SU-DHL-6 (cell line): ENCODE data around the gene BMPR1A.

Experiments used
- H2AFZ ChIP-seq: fragments of 200-600 bp; sonication (generic); 2 replicates; pipeline ENCODE4 v1.6.1; 2014; ENCODE audit warnings: low read depth, mild to moderate bottlenecking, moderate library complexity, mixed read lengths, antibody characterized with exemption, low read length; ENCODE audit not compliant: severe bottlenecking
- H3F3A ChIP-seq: fragments of 200-600 bp; shearing (Covaris generic); 2 replicates; pipeline ENCODE4 v1.6.0; 2016; ENCODE audit warnings: antibody characterized with exemption, mild to moderate bottlenecking; ENCODE audit not compliant: insufficient read depth
- H3K27ac ChIP-seq: fragments of 200-600 bp; sonication (generic); 2 replicates; pipeline ENCODE4 v1.5.1; 2016; ENCODE audit warnings: low read depth, mild to moderate bottlenecking, low read length, moderate library complexity, mixed read lengths
- H3K27me3 ChIP-seq: fragments of 200-600 bp; sonication (generic), shearing (Covaris generic); 2 replicates; pipeline ENCODE4 v1.6.0; 2014; ENCODE audit warnings: mild to moderate bottlenecking, low read length
- H3K36me3 ChIP-seq: fragments of 200-600 bp; sonication (generic); 2 replicates; pipeline ENCODE4 v1.6.1; 2014; ENCODE audit warnings: mild to moderate bottlenecking, low read length, mixed read lengths
- H3K4me2 ChIP-seq: fragments of 300-600, 200-600 bp; shearing (Covaris generic), sonication (generic); 2 replicates; pipeline ENCODE4 v1.6.0; 2014; ENCODE audit warnings: low read length, low read depth, mild to moderate bottlenecking; ENCODE audit not compliant: poor library complexity, severe bottlenecking
- H3K4me3 ChIP-seq: fragments of 200-600 bp; sonication (generic); 2 replicates; pipeline ENCODE4 v1.5.1; 2014; ENCODE audit warnings: antibody characterized with exemption, low read length, mild to moderate bottlenecking, mixed read lengths; ENCODE audit not compliant: insufficient read depth, poor library complexity, severe bottlenecking
- H3K79me2 ChIP-seq: fragments of 200-600 bp; sonication (generic); 2 replicates; pipeline ENCODE4 v1.6.1; 2014; ENCODE audit warnings: mild to moderate bottlenecking, low read length, moderate library complexity; ENCODE audit not compliant: insufficient read depth
- H3K9ac ChIP-seq: fragments of 200-600 bp; sonication (generic); 2 replicates; pipeline ENCODE4 v1.7.0; 2014; ENCODE audit warnings: mild to moderate bottlenecking, low read length
- H3K9me2 ChIP-seq: fragments of 200-600 bp; sonication (generic); replicated peaks from 2 replicates; pipeline ENCODE4 v1.6.1; 2014; ENCODE audit warnings: low read length; ENCODE audit not compliant: insufficient read depth
- H3K9me3 ChIP-seq: fragments of 200-600 bp; sonication (generic); 2 replicates; pipeline ENCODE4 v1.6.1; 2014; ENCODE audit warnings: low read length, mixed read lengths; ENCODE audit not compliant: insufficient read depth
- H4K20me1 ChIP-seq: fragments of 200-600 bp; sonication (generic); 2 replicates; pipeline ENCODE4 v1.6.1; 2014; ENCODE audit warnings: low read depth, mild to moderate bottlenecking, antibody characterized with exemption, low read length, moderate library complexity, mixed read lengths
- CTCF ChIP-seq: fragments of 200-600 bp; sonication (generic); IDR thresholded peaks from one replicate; pipeline ENCODE4 v1.5.1; 2017; ENCODE audit warnings: antibody characterized with exemption, mild to moderate bottlenecking, low read length, moderate library complexity; ENCODE audit not compliant: insufficient read depth, poor library complexity, severe bottlenecking
- EZH2phosphoT487 ChIP-seq: fragments of 200-600 bp; sonication (generic), shearing (Covaris generic); conservative IDR thresholded peaks from 2 replicates; pipeline ENCODE4 v1.6.1; 2018; ENCODE audit warnings: mild to moderate bottlenecking, antibody characterized with exemption, low read length, moderate library complexity, mixed read lengths

BMPR1A gene

GRCh38 chr10:86958116-86958900, 201.9 kb downstream of the BMPR1A start, which contains the start of gene SNCG:
Gene SNCG (plus strand): TSS chr10:86958599. CDS start chr10:86958698, 99 bp downstream.
- Histone ChIP-seq H3K4me2 (no peak within 1 kb of the TSS), H3K9ac (no peak within 1 kb of the TSS), H4K20me1 (no peaks in the 10 kb centered on the region), H3K79me2 (no peaks in the 10 kb centered on the region), H3K9me2 (no peaks in the 10 kb centered on the region), H2AFZ (no peak within 1 kb of the TSS), H3K27me3 (no peaks in the 10 kb centered on the region), H3F3A (no peaks in the 10 kb centered on the region), H3K4me3 (no peak within 1 kb of the TSS), H3K27ac (no peak within 1 kb of the TSS), H3K9me3 (no peaks in the 10 kb centered on the region), H3K36me3 (no peaks in the 10 kb centered on the region)
- TF ChIP-seq EZH2phosphoT487 (no peak), CTCF (no peak)

DNA sequence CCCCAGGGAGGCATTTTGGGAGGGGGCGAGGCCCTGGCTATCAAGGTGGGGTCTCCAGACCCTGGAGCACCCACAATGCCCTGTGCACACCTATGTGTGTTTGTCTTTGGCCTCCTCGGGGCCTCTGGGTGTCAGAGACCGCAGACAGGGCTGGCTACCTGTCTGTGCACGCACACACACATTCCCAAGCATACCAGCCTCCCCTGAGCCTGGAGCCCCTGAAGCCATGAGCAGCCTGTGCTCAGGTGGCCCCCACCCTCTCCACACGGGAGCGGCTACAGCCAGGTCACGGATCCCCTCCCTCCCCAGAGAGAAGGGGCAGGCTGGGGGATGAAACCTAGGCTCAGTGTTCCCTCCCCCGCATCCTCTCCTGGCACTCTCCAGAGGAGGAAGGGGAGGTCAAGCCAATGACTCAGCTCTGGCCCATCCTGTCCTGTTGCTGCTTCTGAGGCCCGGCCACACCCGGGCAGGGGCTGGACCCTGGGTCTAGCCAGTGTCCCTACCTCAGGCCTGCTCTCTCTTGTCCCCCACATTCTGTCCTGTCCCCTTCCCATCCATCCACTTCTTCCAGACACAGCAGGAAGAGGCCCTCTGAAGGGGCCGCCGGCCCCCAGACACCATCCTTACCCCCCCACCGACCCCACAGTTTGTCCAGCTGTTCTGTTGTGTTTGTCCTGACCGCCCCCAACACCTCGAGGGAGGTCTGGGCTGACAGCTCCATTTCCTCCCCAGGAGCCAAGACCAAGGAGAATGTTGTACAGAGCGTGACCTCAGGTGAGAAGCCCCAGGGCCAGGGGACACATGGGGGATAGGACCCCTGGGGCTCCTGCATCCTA, 202.7 kb downstream of the BMPR1A start:
- H3K9ac ChIP-seq: no peak overlapping the region

DNA sequence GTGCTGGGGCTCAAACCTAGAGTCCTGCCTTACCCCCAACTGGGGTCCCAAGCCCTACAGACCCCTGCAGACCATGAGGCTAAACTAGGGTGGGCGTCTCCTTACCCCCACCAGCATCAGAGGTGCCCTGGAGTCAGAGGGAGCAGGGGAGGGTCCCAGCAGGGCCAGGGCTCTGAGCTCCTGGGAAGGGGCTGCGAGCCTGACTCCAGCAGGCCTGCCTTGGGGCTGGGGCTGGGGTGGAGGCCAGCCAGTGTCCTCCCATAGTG, 203.3 kb downstream of the BMPR1A start:
- no peaks in the 10 kb centered on the region for H3K27me3 ChIP-seq
- H3K9me3 ChIP-seq: no peaks in the 10 kb centered on the region
- H3K4me3 ChIP-seq: no peak overlapping the region
- H3K27ac ChIP-seq: no peak overlapping the region
- H3K4me2 ChIP-seq: no peak overlapping the region
- no peaks in the 10 kb centered on the region for H4K20me1 ChIP-seq
- TF ChIP-seq EZH2phosphoT487 (no peak), CTCF (no peak)
- no peak overlapping the region for H2AFZ ChIP-seq
- H3F3A ChIP-seq: no peaks in the 10 kb centered on the region
- no peaks in the 10 kb centered on the region for H3K36me3 ChIP-seq
- no peaks in the 10 kb centered on the region for H3K9me2 ChIP-seq
- H3K79me2 ChIP-seq: no peaks in the 10 kb centered on the region
- no peak overlapping the region for H3K9ac ChIP-seq

More for the DNA sequence above, 202.7 kb downstream of the BMPR1A start:
- no peak overlapping the region for H2AFZ ChIP-seq
- no peaks in the 10 kb centered on the region for H3K9me3 ChIP-seq
- H3K27me3 ChIP-seq: no peaks in the 10 kb centered on the region
- H4K20me1 ChIP-seq: no peaks in the 10 kb centered on the region
- TF ChIP-seq EZH2phosphoT487 (no peak), CTCF (no peak)
- H3F3A ChIP-seq: no peaks in the 10 kb centered on the region
- H3K36me3 ChIP-seq: no peaks in the 10 kb centered on the region
- no peak overlapping the region for H3K27ac ChIP-seq
- no peak overlapping the region for H3K4me3 ChIP-seq
- no peaks in the 10 kb centered on the region for H3K79me2 ChIP-seq
- no peaks in the 10 kb centered on the region for H3K9me2 ChIP-seq
- no peak overlapping the region for H3K4me2 ChIP-seq
